Prostate gland (tissue), 2 donors: Measurements from ENCODE around the gene STXBP3. TPM values are rescaled to one million over a fixed set of nuclear protein-coding genes. Genes with fewer than 3 reads are reported as not detected.

ENCODE experiments used
- DNase-seq: peaks from one replicate; pipeline ENCODE4 v3.0.0-alpha.2; 2019; ENCODE audit warnings: low spot score
- H3K27ac ChIP-seq, 2 donors: fragments of 200-600 bp; sonication (generic); 2 replicates each; pipeline ENCODE4 v1.5.1; 2017 to 2019
- H3K27me3 ChIP-seq: fragments of 200-600 bp; sonication (generic); replicated peaks from 2 replicates; pipeline ENCODE4 v1.5.1; 2019; ENCODE audit not compliant: insufficient read depth
- H3K36me3 ChIP-seq, 2 donors: fragments of 200-600 bp; sonication (generic); 1 replicate in 1 of 2; 2 replicates in 1 of 2; pipeline versions ENCODE4 v1.5.1 to v1.8.1; 2017 to 2019
- H3K4me1 ChIP-seq: fragments of 200-600 bp; sonication (generic); replicated peaks from 2 replicates; pipeline ENCODE4 v1.5.1; 2019
- H3K4me3 ChIP-seq, 2 donors: fragments of 200-600 bp; sonication (generic); 2 replicates each; pipeline ENCODE4 v1.5.1; 2017 to 2019
- H3K9me3 ChIP-seq: fragments of 200-600 bp; sonication (generic); 2 replicates; pipeline ENCODE4 v1.5.1; 2017
- POLR2A ChIP-seq: fragments of 450-650 bp; IDR thresholded peaks from one replicate; pipeline ENCODE4 v1.6.1; 2016; ENCODE audit warnings: antibody characterized with exemption, mild to moderate bottlenecking
- POLR2AphosphoS5 ChIP-seq: sonication (generic); formaldehyde crosslinking; IDR thresholded peaks from one replicate; pipeline ENCODE4 v1.6.1; 2017; ENCODE audit warnings: antibody characterized with exemption
- WGBS: methylation state at CpG from one replicate; pipeline ENCODE4 v1.1.5; 2018; 5-methylcytosine and 5-hydroxymethylcytosine counted together
- intact Hi-C: fragments of 100-400 bp; cut with DNase I; formaldehyde crosslinking; loops from one replicate; pipeline ENCODE4 v1.14.2; 2022
- total RNA-seq, 2 donors: library from RNA; depleted of rRNA; stranded (reverse); fragments of >200 nt; gene quantifications; one replicate each; pipeline ENCODE4 v1.1.0, GENCODE V29; 2016
- TF ChIP-seq, protein P1 (sequence below), 4 experiments: fragments of 200-600 bp in 2 of 4; fragments of 450-650 bp in 2 of 4; sonication (generic) in 2 of 4; IDR thresholded peaks; 1 replicate in 3 of 4; 2 replicates in 1 of 4; pipeline ENCODE4 v1.5.1; 2016 to 2019; ENCODE audit warnings: antibody characterized with exemption in 4 of 4, mild to moderate bottlenecking in 2 of 4, moderate library complexity in 2 of 4

Gene STXBP3
- total RNA-seq, 2 donors from 2014 or later = 41.1 to 55.4 TPM

- Histone ChIP-seq H3K36me3 (peaks cover 0 to 2% of the 10 kb centered on the region in 2 donors), H3K9me3 (no peaks in the 10 kb centered on the region), H3K27ac (no peak overlapping the region), H3K4me3 (no peak overlapping the region), H3K4me1 (no peaks in the 10 kb centered on the region), H3K27me3 (no peaks in the 10 kb centered on the region)
- 100% methylated on average over 2 of the region's 2 CpGs for WGBS
- TF ChIP-seq, protein P1, sequence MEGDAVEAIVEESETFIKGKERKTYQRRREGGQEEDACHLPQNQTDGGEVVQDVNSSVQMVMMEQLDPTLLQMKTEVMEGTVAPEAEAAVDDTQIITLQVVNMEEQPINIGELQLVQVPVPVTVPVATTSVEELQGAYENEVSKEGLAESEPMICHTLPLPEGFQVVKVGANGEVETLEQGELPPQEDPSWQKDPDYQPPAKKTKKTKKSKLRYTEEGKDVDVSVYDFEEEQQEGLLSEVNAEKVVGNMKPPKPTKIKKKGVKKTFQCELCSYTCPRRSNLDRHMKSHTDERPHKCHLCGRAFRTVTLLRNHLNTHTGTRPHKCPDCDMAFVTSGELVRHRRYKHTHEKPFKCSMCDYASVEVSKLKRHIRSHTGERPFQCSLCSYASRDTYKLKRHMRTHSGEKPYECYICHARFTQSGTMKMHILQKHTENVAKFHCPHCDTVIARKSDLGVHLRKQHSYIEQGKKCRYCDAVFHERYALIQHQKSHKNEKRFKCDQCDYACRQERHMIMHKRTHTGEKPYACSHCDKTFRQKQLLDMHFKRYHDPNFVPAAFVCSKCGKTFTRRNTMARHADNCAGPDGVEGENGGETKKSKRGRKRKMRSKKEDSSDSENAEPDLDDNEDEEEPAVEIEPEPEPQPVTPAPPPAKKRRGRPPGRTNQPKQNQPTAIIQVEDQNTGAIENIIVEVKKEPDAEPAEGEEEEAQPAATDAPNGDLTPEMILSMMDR (IDR thresholded peaks at IDR 0.05) = no peak
- TF ChIP-seq POLR2A = no peak
- no peak for TF ChIP-seq POLR2AphosphoS5
- intact Hi-C loops = no loop called here
- no peak for DNase-seq
Observed at GRCh38 chr1:108785880-108786279, 39.4 kb downstream of the STXBP3 start.

- TF ChIP-seq, protein P1 (IDR thresholded peaks at IDR 0.05) = no peak
- TF ChIP-seq POLR2A = no peak
- TF ChIP-seq POLR2AphosphoS5 = no peak
- no peaks in the 10 kb centered on the region for H3K36me3 ChIP-seq
- no peaks in the 10 kb centered on the region for H3K4me1 ChIP-seq
- intact Hi-C loops = no loop called here
- H3K9me3 ChIP-seq = no peaks in the 10 kb centered on the region
- 94% methylated on average over 1 of the region's 1 CpG for WGBS
- H3K27ac ChIP-seq = no peak overlapping the region
- no peaks in the 10 kb centered on the region for H3K27me3 ChIP-seq
- H3K4me3 ChIP-seq = no peak overlapping the region
- DNase-seq = no peak
Observed at GRCh38 chr1:108791790-108792189, 45.3 kb downstream of the STXBP3 start.

GRCh38 chr1:108792420-108792819 is 45.9 kb downstream of the STXBP3 start:
- no peak overlapping the region for H3K27ac ChIP-seq
- H3K27me3 ChIP-seq = no peaks in the 10 kb centered on the region
- H3K36me3 ChIP-seq = no peaks in the 10 kb centered on the region
- DNase-seq = no peak
- TF ChIP-seq POLR2A (no peak), POLR2AphosphoS5 (no peak)
- TF ChIP-seq, protein P1 (IDR thresholded peaks at IDR 0.05) = no peak
- H3K4me3 ChIP-seq = no peak overlapping the region
- intact Hi-C loops = no loop called here
- no peaks in the 10 kb centered on the region for H3K4me1 ChIP-seq
- WGBS = 94% methylated on average over 2 of the region's 2 CpGs
- H3K9me3 ChIP-seq = no peaks in the 10 kb centered on the region

GRCh38 chr1:108799001-108799400 is 52.5 kb downstream of the STXBP3 start:
- Histone ChIP-seq H3K27me3 (no peaks in the 10 kb centered on the region), H3K36me3 (no peaks in the 10 kb centered on the region), H3K27ac (no peak overlapping the region), H3K4me3 (no peak overlapping the region), H3K9me3 (no peaks in the 10 kb centered on the region), H3K4me1 (no peaks in the 10 kb centered on the region)
- intact Hi-C loops = no loop called here
- TF ChIP-seq POLR2AphosphoS5 (no peak), POLR2A (no peak)
- TF ChIP-seq, protein P1 (IDR thresholded peaks at IDR 0.05) = no peak
- 68% methylated on average over 1 of the region's 1 CpG for WGBS
- no peak for DNase-seq

- Histone ChIP-seq H3K9me3 (no peaks in the 10 kb centered on the region), H3K4me1 (no peaks in the 10 kb centered on the region), H3K4me3 (no peak overlapping the region), H3K27ac (no peak overlapping the region), H3K36me3 (no peaks in the 10 kb centered on the region), H3K27me3 (no peaks in the 10 kb centered on the region)
- intact Hi-C loops = no loop called here
- TF ChIP-seq POLR2A = no peak
- TF ChIP-seq, protein P1 (IDR thresholded peaks at IDR 0.05) = no peak
- TF ChIP-seq POLR2AphosphoS5 = no peak
- DNase-seq = no peak
Observed at GRCh38 chr1:108801101-108801500, 54.6 kb downstream of the STXBP3 start.
